DMS 273 (cell line): ENCODE results near the gene FRRS1.
A peak's percentile ranks its signal among the peaks of the same experiment; 100 is the strongest.
"Not testable (repeated sequence)": the region's sequence is repeated elsewhere in the genome, so short reads cannot be mapped to it uniquely, and the experiment has no call there.

Experiments used
- DNase-seq: peaks from one replicate; lab custom pipeline; 2025; ENCODE audit not compliant: unreplicated experiment; lab: John Stamatoyannopoulos, UW

FRRS1 gene

GRCh38 chr1:99766378-99766800, at the start of gene FRRS1:
FRRS1 (minus strand) TSS chr1:99766635; CDS start chr1:99748768, 17,867 bp downstream.
- DNase-seq: peak; percentile 92

- no peak for DNase-seq
Observed at GRCh38 chr1:99814373-99814900, 48.0 kb upstream of the FRRS1 start.

GRCh38 chr1:99811747-99812146, 45.3 kb upstream of the FRRS1 start:
- no peak for DNase-seq

- DNase-seq: no peak
Observed at GRCh38 chr1:99811075-99811474, 44.6 kb upstream of the FRRS1 start.

GRCh38 chr1:99808391-99809115, 42.1 kb upstream of the FRRS1 start:
- peak; percentile 94 for DNase-seq

GRCh38 chr1:99806882-99807281, 40.4 kb upstream of the FRRS1 start:
- no peak for DNase-seq

- DNase-seq: no peak
Observed at GRCh38 chr1:99801584-99801983, 35.1 kb upstream of the FRRS1 start.

GRCh38 chr1:99793861-99794260, 27.4 kb upstream of the FRRS1 start:
- DNase-seq: not testable (repeated sequence)

- no peak for DNase-seq
Observed at GRCh38 chr1:99789715-99790114, 23.3 kb upstream of the FRRS1 start.

- no peak for DNase-seq
Observed at GRCh38 chr1:99788896-99789295, 22.5 kb upstream of the FRRS1 start.

GRCh38 chr1:99786751-99787501, 20.5 kb upstream of the FRRS1 start:
- DNase-seq: no peak

GRCh38 chr1:99784809-99785255, 18.4 kb upstream of the FRRS1 start:
- DNase-seq: no peak

GRCh38 chr1:99784143-99784542, 17.7 kb upstream of the FRRS1 start:
- no peak for DNase-seq

GRCh38 chr1:99782920-99783319, 16.5 kb upstream of the FRRS1 start:
- no peak for DNase-seq

GRCh38 chr1:99782397-99782796, 16.0 kb upstream of the FRRS1 start:
- no peak for DNase-seq

GRCh38 chr1:99781798-99782197, 15.4 kb upstream of the FRRS1 start:
- DNase-seq: no peak

GRCh38 chr1:99777752-99778151, 11.3 kb upstream of the FRRS1 start:
- DNase-seq: no peak

GRCh38 chr1:99776120-99776519, 9.7 kb upstream of the FRRS1 start:
- DNase-seq: no peak

- DNase-seq: no peak
Observed at GRCh38 chr1:99772809-99773208, 6.4 kb upstream of the FRRS1 start.

- DNase-seq: no peak
Observed at GRCh38 chr1:99771513-99771918, 5.1 kb upstream of the FRRS1 start.

- no peak for DNase-seq
Observed at GRCh38 chr1:99768524-99769245, 2.2 kb upstream of the FRRS1 start.
